Breast epithelium (tissue), 4 donors: ENCODE data around the gene PIK3R1. TPM values are rescaled to one million over a fixed set of nuclear protein-coding genes. Genes with fewer than 3 reads are reported as not detected.

Experiments
- DNase-seq, 2 donors: peaks; one replicate each; pipeline ENCODE4 v3.0.0-alpha.2; 2019; ENCODE audit warnings: low spot score in 2 of 2
- H3K27ac ChIP-seq, 2 donors: fragments of 200-600 bp; sonication (generic) in 1 of 2; one replicate each; pipeline ENCODE4 v1.5.1; 2016 to 2019; ENCODE audit warnings: mild to moderate bottlenecking in 1 of 2
- H3K27me3 ChIP-seq, 2 donors: fragments of 200-600 bp; sonication (generic) in 1 of 2; one replicate each; pipeline versions ENCODE4 v1.5.1 to v1.6.0; 2017 to 2019; ENCODE audit warnings: control low read depth in 1 of 2, mild to moderate bottlenecking in 1 of 2
- H3K36me3 ChIP-seq: fragments of 200-600 bp; one replicate; pipeline ENCODE4 v1.5.1; 2019
- H3K4me1 ChIP-seq, 2 donors: fragments of 200-600 bp; sonication (generic); one replicate each; pipeline ENCODE4 v1.5.1; 2016 to 2019; ENCODE audit warnings: control low read depth in 1 of 2
- H3K4me3 ChIP-seq, 3 donors: fragments of 200-600 bp; sonication (generic); 1 replicate in 2 of 3; 2 replicates in 1 of 3; pipeline ENCODE4 v1.5.1; 2016 to 2019; ENCODE audit warnings: mild to moderate bottlenecking in 3 of 3, moderate library complexity in 2 of 3
- H3K9me3 ChIP-seq, 2 donors: fragments of 200-600 bp; sonication (generic) in 1 of 2; one replicate each; pipeline ENCODE4 v1.5.1; 2016 to 2019; ENCODE audit warnings: control low read depth in 1 of 2
- CTCF ChIP-seq, 3 donors: fragments of 450-650 bp; IDR thresholded peaks; one replicate each; pipeline ENCODE4 v1.5.1; 2016 to 2017; ENCODE audit warnings: antibody characterized with exemption in 3 of 3, mild to moderate bottlenecking in 3 of 3, moderate library complexity in 3 of 3
- POLR2A ChIP-seq: fragments of 450-650 bp; IDR thresholded peaks from one replicate; pipeline ENCODE4 v1.6.1; 2016; ENCODE audit warnings: antibody characterized with exemption, mild to moderate bottlenecking, moderate library complexity
- POLR2AphosphoS5 ChIP-seq, 3 donors: sonication (generic); formaldehyde crosslinking; IDR thresholded peaks; one replicate each; pipeline ENCODE4 v1.6.1; 2017; ENCODE audit warnings: antibody characterized with exemption in 3 of 3
- intact Hi-C: fragments of 100-400 bp; cut with DNase I; formaldehyde crosslinking; loops from one replicate; pipeline ENCODE4 v1.15.1; 2023; ENCODE audit warnings: low total_unique reads
- total RNA-seq, 3 donors: library from RNA; depleted of rRNA; stranded (reverse); fragments of >200 nt; gene quantifications; one replicate each; pipeline ENCODE4 v1.1.0, GENCODE V29; 2016

Gene PIK3R1
- total RNA-seq, 3 donors from 2014 or later: 193 to 429 (median 275) TPM

DNA sequence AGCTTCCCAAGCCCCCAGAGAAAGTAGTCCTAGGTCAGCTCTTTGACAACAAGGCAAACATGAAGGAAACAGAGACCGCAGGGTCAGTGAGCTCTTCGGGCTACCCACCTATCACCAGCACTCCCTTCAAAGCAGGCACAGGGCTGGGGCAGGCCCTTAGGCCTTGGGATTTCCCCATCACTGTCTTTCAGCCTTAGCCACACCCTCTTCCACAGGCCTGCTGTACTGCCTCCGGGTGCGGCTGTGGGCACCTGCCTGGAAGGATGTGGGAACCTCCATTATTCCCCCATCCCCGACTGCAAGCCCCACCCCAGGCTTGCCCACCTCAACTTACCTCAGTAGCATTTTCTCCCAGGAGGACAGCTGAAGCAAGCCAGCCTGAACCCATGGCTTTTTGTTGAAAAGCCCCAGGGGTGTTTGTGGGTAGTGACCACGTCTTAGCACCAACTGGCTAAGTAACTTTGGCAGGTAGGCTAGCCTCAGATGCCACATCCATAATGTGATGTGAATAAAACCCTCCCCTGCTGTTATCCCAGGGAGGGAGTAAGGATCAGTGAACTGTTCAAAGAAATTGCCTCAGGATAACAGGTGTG is 100.2 kb downstream of the PIK3R1 start:
- Histone ChIP-seq H3K4me1 (no peaks in the 10 kb centered on the region), H3K4me3 (no peak overlapping the region), H3K9me3 (no peaks in the 10 kb centered on the region), H3K36me3 (no peaks in the 10 kb centered on the region), H3K27ac (no peak overlapping the region), H3K27me3 (no peaks in the 10 kb centered on the region)
- no peak for TF ChIP-seq POLR2AphosphoS5 (IDR thresholded peaks at IDR 0.05)
- TF ChIP-seq POLR2A: no peak
- no peak for TF ChIP-seq CTCF (IDR thresholded peaks at IDR 0.05)
- DNase-seq: no peak
- intact Hi-C loops: loop anchor here (1.0 kb wide), 1 partner anchor 22 kb away; no protein-coding TSS in a partner anchor

- Histone ChIP-seq H3K4me1 (no peaks in the 10 kb centered on the region), H3K27me3 (no peaks in the 10 kb centered on the region), H3K27ac (no peak overlapping the region), H3K36me3 (no peaks in the 10 kb centered on the region), H3K9me3 (no peaks in the 10 kb centered on the region), H3K4me3 (no peak overlapping the region)
- no peak for DNase-seq
- TF ChIP-seq POLR2AphosphoS5 (IDR thresholded peaks at IDR 0.05) (no peak), POLR2A (no peak), CTCF (IDR thresholded peaks at IDR 0.05) (no peak)
- intact Hi-C loops: no loop called here
These were observed 100.9 kb downstream of the PIK3R1 start for GRCh38 chr5:68316469-68316868.

DNA sequence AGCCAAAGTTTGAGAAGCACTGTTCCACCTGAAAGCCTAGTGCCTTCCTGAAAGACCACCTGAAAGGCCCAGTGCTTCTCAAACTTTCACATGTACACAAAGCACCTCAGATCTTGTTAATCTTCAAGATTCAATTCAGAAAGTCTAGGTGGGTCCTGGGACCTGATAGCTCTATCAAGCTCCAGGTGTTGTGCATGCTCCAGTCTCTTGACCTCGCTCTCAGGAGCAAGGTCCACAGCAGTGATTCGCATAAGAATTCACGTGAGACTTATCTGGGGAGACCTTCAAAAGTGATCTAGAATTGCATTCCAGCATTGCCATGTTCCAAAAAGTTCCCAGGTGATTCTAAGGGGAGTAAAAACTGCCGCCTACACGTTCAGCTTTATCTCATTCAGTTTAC is 102.1 kb downstream of the PIK3R1 start:
- Histone ChIP-seq H3K36me3 (no peaks in the 10 kb centered on the region), H3K27ac (no peak overlapping the region), H3K9me3 (no peaks in the 10 kb centered on the region), H3K4me1 (no peaks in the 10 kb centered on the region), H3K4me3 (no peak overlapping the region), H3K27me3 (no peaks in the 10 kb centered on the region)
- no peak for DNase-seq
- TF ChIP-seq CTCF (IDR thresholded peaks at IDR 0.05) (no peak), POLR2AphosphoS5 (IDR thresholded peaks at IDR 0.05) (no peak), POLR2A (no peak)
- intact Hi-C loops: no loop called here

DNA sequence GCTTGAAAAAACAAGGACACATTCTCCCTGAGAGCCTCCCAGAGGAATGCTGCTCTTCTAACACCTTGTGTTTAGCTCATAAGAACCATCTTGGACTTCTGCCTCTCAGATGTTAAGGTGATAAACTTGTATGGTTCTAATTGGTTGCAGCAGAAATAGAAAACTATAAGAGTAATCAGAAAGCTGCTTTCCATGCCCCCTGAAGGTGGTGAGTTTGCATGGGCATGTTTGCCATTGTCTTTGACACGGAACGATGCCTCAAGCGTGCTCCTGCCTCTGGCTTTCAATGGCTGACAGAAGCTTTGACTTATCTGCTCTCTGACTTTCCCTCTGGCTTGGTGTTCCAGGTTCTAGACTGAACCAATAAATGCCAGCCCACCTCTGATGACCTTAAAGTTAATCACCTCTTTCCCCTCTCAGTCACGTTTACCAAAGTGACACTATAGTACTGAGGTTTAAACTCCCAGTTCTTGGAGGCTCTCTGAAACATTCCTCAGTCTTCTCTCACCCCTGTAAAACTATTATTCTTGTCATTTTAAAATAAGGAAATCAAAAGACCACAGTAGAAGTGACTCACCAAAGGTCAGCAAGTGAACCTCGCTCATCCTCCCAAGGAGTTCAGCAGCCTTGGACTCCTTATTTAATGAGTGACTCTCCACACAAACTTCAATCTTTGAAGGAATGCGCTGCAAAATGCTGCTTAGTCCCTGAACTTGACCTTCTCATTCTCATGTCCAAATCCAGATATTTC is 103.6 kb downstream of the PIK3R1 start:
- Histone ChIP-seq H3K36me3 (no peaks in the 10 kb centered on the region), H3K27ac (no peak overlapping the region), H3K4me1 (no peaks in the 10 kb centered on the region), H3K4me3 (no peak overlapping the region), H3K27me3 (no peaks in the 10 kb centered on the region), H3K9me3 (no peaks in the 10 kb centered on the region)
- TF ChIP-seq POLR2A: no peak
- no peak for TF ChIP-seq POLR2AphosphoS5 (IDR thresholded peaks at IDR 0.05)
- TF ChIP-seq CTCF (IDR thresholded peaks at IDR 0.05): no peak
- intact Hi-C loops: no loop called here
- DNase-seq: no peak

- no peak for DNase-seq
- H3K4me1 ChIP-seq: no peaks in the 10 kb centered on the region
- H3K27me3 ChIP-seq: no peaks in the 10 kb centered on the region
- no peaks in the 10 kb centered on the region for H3K36me3 ChIP-seq
- no peak overlapping the region for H3K27ac ChIP-seq
- TF ChIP-seq POLR2A (no peak), POLR2AphosphoS5 (IDR thresholded peaks at IDR 0.05) (no peak), CTCF (IDR thresholded peaks at IDR 0.05) (no peak)
- no peak overlapping the region for H3K4me3 ChIP-seq
- intact Hi-C loops: no loop called here
- H3K9me3 ChIP-seq: no peaks in the 10 kb centered on the region
These were observed 104.3 kb downstream of the PIK3R1 start for GRCh38 chr5:68319706-68320412.
